Fibroblast of pulmonary artery (primary cell): ENCODE data around the gene KLK7.

Source experiments
- DNase-seq: peaks from one replicate; pipeline ENCODE4 v3.0.0-alpha.2; 2010; ENCODE audit warnings: low read depth
- H3K4me3 ChIP-seq: replicated peaks from 2 replicates; pipeline ENCODE4 v1.5.1; 2011; ENCODE audit warnings: low read depth, mild to moderate bottlenecking, control low read depth, low read length, moderate library complexity
- TF ChIP-seq, protein P1 (sequence below): IDR thresholded peaks from 2 replicates; pipeline ENCODE4 v1.5.1; 2011; ENCODE audit warnings: mild to moderate bottlenecking, control low read depth, low read length, inconsistent platforms; ENCODE audit errors: missing control alignments

Gene KLK7

DNA sequence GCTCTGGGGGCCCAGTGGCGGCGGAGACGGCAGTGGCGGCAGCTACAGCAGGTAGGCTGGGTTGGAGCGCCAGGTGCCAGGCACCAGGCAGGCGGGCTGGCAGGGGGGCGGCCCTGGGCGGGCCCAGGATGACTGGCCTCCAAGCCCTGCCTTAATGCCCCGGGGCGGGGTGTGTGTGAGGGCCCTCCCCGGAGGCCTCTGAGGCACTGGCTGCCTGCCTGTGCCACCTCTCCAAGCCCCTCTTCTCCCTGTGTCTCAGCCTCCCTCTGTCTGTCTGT is 42.8 kb upstream of the KLK7 start, which contains the start of gene KLK11:
TSS of gene KLK11 (minus strand) at position 63 of the 278 bp plus-strand sequence. CDS start 985 bp downstream, outside the sequence.
- H3K4me3 ChIP-seq: no peak within 1 kb of the TSS
- no peak for DNase-seq
- TF ChIP-seq, protein P1, sequence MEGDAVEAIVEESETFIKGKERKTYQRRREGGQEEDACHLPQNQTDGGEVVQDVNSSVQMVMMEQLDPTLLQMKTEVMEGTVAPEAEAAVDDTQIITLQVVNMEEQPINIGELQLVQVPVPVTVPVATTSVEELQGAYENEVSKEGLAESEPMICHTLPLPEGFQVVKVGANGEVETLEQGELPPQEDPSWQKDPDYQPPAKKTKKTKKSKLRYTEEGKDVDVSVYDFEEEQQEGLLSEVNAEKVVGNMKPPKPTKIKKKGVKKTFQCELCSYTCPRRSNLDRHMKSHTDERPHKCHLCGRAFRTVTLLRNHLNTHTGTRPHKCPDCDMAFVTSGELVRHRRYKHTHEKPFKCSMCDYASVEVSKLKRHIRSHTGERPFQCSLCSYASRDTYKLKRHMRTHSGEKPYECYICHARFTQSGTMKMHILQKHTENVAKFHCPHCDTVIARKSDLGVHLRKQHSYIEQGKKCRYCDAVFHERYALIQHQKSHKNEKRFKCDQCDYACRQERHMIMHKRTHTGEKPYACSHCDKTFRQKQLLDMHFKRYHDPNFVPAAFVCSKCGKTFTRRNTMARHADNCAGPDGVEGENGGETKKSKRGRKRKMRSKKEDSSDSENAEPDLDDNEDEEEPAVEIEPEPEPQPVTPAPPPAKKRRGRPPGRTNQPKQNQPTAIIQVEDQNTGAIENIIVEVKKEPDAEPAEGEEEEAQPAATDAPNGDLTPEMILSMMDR: no peak

DNA sequence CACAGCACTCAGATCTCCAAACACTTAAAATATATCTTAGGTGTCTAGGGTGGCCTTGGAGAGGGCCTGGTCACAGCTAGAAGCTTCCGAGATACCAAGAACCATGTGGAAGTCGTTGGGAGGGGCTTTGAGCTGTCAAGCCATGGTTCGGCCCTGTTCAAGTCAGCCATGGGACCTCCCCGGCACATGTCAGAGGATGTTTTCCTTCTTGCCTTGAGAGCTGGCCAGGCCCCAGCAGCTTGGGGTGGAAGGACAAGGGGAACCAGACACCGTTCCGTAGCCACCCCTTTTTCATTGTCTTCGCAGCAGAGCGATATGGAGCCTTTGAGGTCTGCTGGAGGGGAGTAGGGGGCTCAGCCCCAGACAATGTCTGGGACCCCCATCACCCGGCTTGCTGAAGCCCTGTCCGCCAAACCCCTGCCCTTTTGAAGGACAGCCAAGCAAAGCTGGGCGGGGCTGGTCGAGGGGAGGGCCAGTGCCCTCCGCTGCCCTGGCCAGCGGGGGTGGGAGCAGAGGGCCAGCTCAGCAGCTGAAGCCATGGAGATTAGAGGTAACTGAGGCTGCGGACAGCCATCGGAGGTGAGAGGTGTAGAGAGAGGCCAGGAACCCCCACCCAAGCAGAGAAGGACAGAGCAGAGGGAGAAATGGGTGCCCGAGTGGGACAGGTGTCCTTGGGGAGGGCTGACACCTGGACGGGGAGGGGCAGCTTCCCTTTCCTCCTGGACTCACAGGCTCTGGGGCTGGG is 42.3 kb upstream of the KLK7 start:
- no peak overlapping the region for H3K4me3 ChIP-seq
- TF ChIP-seq, protein P1: no peak
- no peak for DNase-seq

DNA sequence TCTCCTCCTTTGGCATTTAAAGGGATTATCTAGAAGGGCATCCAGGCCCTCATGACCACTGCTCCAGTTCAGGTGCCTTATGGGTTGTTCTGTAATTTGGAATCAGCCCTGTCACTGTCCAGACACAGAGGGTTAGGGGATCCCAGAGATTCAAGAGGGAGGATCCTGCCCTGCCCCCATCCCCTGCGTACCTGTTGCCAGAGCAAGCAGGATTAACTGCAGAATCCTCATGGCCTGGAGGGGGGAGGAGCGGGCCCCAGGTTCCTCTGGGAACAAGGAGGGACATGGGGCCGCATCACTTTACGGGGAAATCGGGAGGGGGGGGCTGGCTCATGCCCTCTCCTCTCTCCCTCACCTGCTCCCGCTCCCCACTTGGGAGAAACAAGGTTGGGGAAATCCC is 41.7 kb upstream of the KLK7 start:
- DNase-seq: no peak
- no peak overlapping the region for H3K4me3 ChIP-seq
- TF ChIP-seq, protein P1: no peak

DNA sequence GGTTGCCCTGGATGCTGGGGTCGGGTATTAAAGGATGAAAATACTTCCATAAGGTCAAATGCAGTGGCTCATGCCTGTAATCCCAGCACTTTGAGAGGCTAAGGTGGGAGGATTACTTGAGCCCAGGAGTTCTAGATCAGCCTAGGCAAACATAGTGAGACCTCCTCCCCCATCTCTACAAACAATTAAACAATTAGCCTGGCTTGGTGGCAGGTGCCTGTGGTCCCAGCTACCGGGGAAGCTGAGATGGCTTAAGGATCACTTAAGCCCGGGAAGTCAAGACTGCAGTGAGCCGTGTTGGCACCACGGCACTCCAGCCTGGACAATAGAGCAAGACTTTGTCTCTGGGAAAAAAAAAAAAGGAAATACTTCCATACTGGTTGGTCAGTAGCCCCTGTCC is 41.2 kb upstream of the KLK7 start:
- TF ChIP-seq, protein P1: no peak
- DNase-seq: no peak
- no peak overlapping the region for H3K4me3 ChIP-seq

DNA sequence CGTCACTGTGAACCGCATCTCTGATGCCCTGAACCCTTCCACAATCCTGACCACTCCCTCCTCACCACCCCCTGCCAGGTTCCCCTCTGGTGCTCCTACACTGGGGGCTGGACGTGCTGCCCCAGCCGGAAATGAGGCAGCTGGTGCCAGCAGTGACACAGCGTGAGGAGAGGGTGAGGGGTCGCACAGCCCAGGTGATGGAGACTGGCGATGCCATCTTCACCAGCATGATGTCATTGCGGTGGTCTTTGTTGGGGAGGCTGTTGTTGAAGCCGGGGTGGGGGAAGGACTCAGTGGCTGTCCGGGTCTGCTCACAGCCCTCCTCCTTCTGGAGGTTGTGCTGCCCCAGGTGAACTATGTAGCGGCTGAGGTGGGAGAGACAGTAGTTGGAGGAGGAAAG is 40.2 kb upstream of the KLK7 start:
- TF ChIP-seq, protein P1: no peak
- H3K4me3 ChIP-seq: no peak overlapping the region
- DNase-seq: no peak

DNA sequence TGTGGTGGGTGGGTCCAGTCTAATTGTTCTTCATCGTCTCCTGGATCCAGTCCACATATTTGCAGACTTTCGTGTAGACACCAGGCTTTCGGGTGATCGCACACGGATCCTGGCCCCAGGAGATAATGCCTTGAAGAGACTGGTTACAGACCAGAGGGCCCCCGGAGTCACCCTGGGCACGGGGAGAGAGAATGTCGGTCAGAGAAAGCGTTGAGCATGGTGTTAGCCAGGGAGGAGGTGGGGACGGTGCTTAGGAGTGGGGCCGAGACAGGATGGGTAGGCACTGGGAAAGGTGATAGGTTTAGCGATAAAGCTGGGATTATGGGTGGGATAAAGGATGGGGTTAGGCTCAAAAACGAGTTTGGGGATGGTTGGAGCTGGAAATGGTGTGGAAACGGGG is 38.8 kb upstream of the KLK7 start:
- TF ChIP-seq, protein P1: no peak
- no peak overlapping the region for H3K4me3 ChIP-seq
- no peak for DNase-seq
